CD4-positive, CD25-positive, alpha-beta regulatory T cell (primary cell): Measurements from ENCODE around the gene INSIG2. TPM values are rescaled to one million over a fixed set of nuclear protein-coding genes. Genes with fewer than 3 reads are reported as not detected.
"Not testable (repeated sequence)": the region's sequence is repeated elsewhere in the genome, so short reads cannot be mapped to it uniquely, and the experiment has no call there.

Experiments used
- ATAC-seq, 2 donors: fragments of 150-1000 bp; cut with Tn5 transposase; one replicate each; pipeline ENCODE4 v1.10.0; 2021; ENCODE audit warnings: low read depth in 2 of 2, moderate number of reproducible peaks in 2 of 2, moderate library complexity in 1 of 2
- DNase-seq, 3 donors: peaks; one replicate each; pipeline versions ENCODE4 v3.0.0 to v3.0.0-alpha.2; 2012 to 2022; ENCODE audit warnings: mixed read lengths in 1 of 3
- H3K27ac ChIP-seq: one replicate; pipeline ENCODE4 v1.7.0; 2013; ENCODE audit warnings: mild to moderate bottlenecking, low read length; ENCODE audit not compliant: insufficient read depth, poor library complexity, severe bottlenecking
- H3K27me3 ChIP-seq: one replicate; pipeline ENCODE4 v1.7.0; 2013; ENCODE audit warnings: low read length; ENCODE audit not compliant: control insufficient read depth, insufficient read depth
- H3K36me3 ChIP-seq: one replicate; pipeline ENCODE4 v1.7.0; 2013; ENCODE audit warnings: mild to moderate bottlenecking, low read length, moderate library complexity; ENCODE audit not compliant: control insufficient read depth, insufficient read depth
- H3K4me1 ChIP-seq: 2 replicates; pipeline ENCODE4 v1.7.0; 2013; ENCODE audit warnings: mild to moderate bottlenecking, low read length; ENCODE audit not compliant: insufficient read depth, control insufficient read depth, poor library complexity, severe bottlenecking
- H3K4me3 ChIP-seq: one replicate; pipeline ENCODE4 v1.7.0; 2013; ENCODE audit warnings: low read depth, mild to moderate bottlenecking, low read length, moderate library complexity
- H3K9me3 ChIP-seq, 2 experiments: 1 replicate in 1 of 2; 2 replicates in 1 of 2; pipeline ENCODE4 v1.7.0; 2013; ENCODE audit warnings: low read length in 2 of 2, mild to moderate bottlenecking in 1 of 2, moderate library complexity in 1 of 2; ENCODE audit not compliant: control insufficient read depth in 2 of 2
- H3K27ac Mint-ChIP-seq, 3 donors: one replicate each; pipeline ENCODE4 v1.8.0; 2020 to 2022; ENCODE audit warnings: mild to moderate bottlenecking in 3 of 3, mixed read lengths in 3 of 3, moderate library complexity in 2 of 3
- H3K27me3 Mint-ChIP-seq: one replicate; pipeline ENCODE4 v1.8.0; 2022; ENCODE audit warnings: mild to moderate bottlenecking, mixed read lengths
- H3K36me3 Mint-ChIP-seq: one replicate; pipeline ENCODE4 v1.8.0; 2020; ENCODE audit warnings: mixed read lengths
- H3K4me1 Mint-ChIP-seq, 4 donors: one replicate each; pipeline ENCODE4 v1.8.0; 2020 to 2022; ENCODE audit warnings: mixed read lengths in 4 of 4, mild to moderate bottlenecking in 1 of 4
- H3K4me3 Mint-ChIP-seq, 4 donors: one replicate each; pipeline ENCODE4 v1.8.0; 2020 to 2022; ENCODE audit warnings: mild to moderate bottlenecking in 4 of 4, mixed read lengths in 4 of 4, moderate library complexity in 3 of 4
- H3K9me3 Mint-ChIP-seq, 7 donors: one replicate each; pipeline ENCODE4 v1.8.0; 2020 to 2022; ENCODE audit warnings: mixed read lengths in 7 of 7, mild to moderate bottlenecking in 3 of 7, moderate library complexity in 2 of 7
- polyA plus RNA-seq, 4 donors: library from polyadenylated mRNA; unstranded; fragments of 300-500 nt; fragmentation: Illumina TruSeq; gene quantifications; one replicate each; pipeline ENCODE4 v1.2.3, GENCODE V29; 2021
- total RNA-seq: library from RNA; stranded (reverse); gene quantifications from one replicate; pipeline ENCODE4 v1.2.3, GENCODE V29; 2022

Gene INSIG2
- total and polyA plus RNA-seq, 5 donors from 2014 or later: 11.3 to 29.2 (median 28.7) TPM

DNA sequence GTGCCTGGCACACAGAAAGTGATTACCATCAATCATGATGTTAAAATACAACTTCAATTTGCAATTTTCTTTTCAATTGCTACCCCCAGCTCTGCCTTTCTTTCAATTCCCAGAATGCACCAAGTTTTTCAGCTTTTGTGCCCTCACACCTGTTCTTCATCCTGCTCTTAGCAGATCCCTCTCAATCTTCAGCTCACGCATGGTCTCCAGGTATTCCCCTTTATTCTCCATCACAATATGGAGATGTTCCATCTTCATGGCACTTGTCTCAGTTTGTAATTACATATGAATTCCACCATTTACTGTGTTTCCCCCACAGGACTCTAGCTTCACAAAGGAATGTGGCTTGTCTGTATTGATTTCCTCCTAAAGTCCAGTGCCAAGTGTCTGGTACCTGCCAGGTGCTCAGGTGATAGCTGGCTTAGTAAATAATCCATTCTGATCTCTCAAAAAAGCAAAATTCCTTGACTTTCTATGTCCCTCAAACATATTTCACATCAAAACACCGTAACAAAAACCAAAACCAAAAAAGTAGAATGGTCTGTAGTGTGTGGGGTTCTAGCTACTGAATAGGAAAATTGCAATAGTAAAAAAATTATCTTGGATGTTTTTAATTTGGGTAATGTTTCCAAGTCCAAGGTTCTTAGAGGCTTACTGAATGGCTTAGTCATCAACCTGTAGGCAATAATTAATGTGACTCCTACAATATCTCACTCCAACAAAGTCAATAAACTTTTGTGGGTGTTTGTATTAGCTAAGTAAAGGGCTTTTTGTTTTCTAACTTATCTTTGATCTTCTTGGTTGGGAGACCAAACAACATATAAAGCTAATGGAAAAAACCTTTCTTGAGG is 2.9 kb upstream of the INSIG2 start:
- H3K27ac Mint-ChIP-seq: no peak overlapping the region
- no peak for DNase-seq
- ATAC-seq: no peak
- H3K9me3 Mint-ChIP-seq: no peaks in the 10 kb centered on the region
- no peaks in the 10 kb centered on the region for H3K9me3 ChIP-seq
- H3K36me3 ChIP-seq: no peaks in the 10 kb centered on the region
- peaks cover 18% of the 10 kb centered on the region for H3K4me1 ChIP-seq
- H3K27me3 Mint-ChIP-seq: peaks cover 29% of the 10 kb centered on the region
- no peak overlapping the region for H3K27ac ChIP-seq
- H3K27me3 ChIP-seq: peaks cover 13% of the 10 kb centered on the region
- no peak overlapping the region for H3K4me3 Mint-ChIP-seq
- H3K4me1 Mint-ChIP-seq: peaks cover 0 to 11% (median 3%) of the 10 kb centered on the region in 4 donors
- no peaks in the 10 kb centered on the region for H3K36me3 Mint-ChIP-seq
- no peak overlapping the region for H3K4me3 ChIP-seq

DNA sequence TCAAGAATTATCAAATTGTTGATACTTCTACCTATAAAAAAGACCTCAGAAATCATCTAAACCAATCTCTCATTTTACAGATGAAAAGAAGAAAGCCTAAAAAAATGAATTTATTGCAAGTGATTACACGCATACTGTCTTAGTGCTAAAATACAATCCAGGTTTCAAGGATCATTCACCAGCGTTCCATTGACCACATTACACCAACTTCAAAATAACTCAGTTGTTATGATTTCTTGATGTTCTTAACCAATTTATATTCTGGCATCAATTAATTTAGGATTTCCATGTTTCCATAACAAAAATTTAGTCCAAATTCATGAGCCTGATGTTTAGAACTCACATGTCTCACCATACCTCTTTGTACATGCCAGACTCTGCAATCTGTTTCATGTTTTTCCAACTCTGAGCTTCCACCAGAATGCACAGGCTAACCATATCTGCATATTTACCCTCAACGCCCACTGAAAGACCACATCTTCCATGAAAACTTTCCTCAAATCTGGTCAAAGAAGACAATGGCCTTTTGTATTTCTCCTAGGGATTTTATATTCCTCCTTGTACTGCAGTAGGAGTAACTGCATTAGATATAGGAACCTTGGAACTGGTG is 2.1 kb upstream of the INSIG2 start:
- Histone ChIP-seq H3K36me3 (no peaks in the 10 kb centered on the region), H3K4me1 (peaks cover 22% of the 10 kb centered on the region), H3K9me3 (no peaks in the 10 kb centered on the region), H3K27ac (no peak overlapping the region), H3K27me3 (peaks cover 11% of the 10 kb centered on the region), H3K4me3 (no peak overlapping the region)
- Mint-ChIP-seq H3K27me3 (peaks cover 25% of the 10 kb centered on the region), H3K36me3 (no peaks in the 10 kb centered on the region), H3K4me3 (no peak overlapping the region), H3K4me1 (peaks cover 0 to 14% (median 4%) of the 10 kb centered on the region in 4 donors), H3K27ac (no peak overlapping the region), H3K9me3 (no peaks in the 10 kb centered on the region)
- ATAC-seq (no peak), DNase-seq (no peak)

DNA sequence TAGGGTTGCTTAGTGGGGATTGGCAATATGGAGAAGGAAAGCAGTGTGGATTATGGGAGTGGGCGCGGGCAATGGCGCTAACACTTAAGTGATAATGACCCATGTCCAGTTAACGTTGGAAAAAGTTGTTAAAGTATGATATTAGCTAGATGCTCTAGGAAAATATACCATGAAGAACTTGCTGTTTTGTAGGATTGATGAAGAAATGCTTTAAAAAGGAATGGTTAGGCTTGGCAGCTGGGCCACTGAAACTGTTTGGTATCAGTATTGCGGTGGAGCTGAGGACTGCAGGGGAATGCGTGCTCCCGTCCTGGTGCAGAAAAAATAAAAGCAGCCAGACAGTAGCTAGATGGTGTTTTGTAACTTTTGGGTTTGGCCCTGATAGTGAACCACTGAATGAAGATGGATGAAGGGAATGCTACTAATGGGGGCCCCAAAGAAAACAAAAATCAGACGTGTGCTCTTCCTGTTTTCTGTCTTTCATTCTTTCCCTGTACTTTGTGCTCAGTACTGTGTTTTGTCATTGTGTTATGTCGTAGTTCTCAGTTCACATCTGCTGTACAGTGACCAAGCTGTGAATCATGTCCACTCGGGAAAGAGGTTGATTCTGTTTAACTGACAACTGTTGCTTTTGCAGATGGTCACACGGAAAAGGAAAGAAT is 999 bp downstream of the INSIG2 start:
- no peaks in the 10 kb centered on the region for H3K27me3 Mint-ChIP-seq
- H3K27ac Mint-ChIP-seq: peak overlapping the region in 2 of 3 donors; percentile 2 to 92
- peak overlapping the region in 3 of 4 donors; percentile 90 to 94 (median 94) for H3K4me3 Mint-ChIP-seq
- DNase-seq: peak in 2 of 3 donors; percentile 19 to 49
- H3K27ac ChIP-seq: peak overlapping the region; percentile 65
- H3K9me3 Mint-ChIP-seq: no peaks in the 10 kb centered on the region
- peak overlapping the region; percentile 98 for H3K4me3 ChIP-seq
- no peaks in the 10 kb centered on the region for H3K36me3 ChIP-seq
- H3K36me3 Mint-ChIP-seq: peaks cover 5% of the 10 kb centered on the region
- H3K4me1 ChIP-seq: peaks cover 23% of the 10 kb centered on the region
- H3K9me3 ChIP-seq: no peaks in the 10 kb centered on the region
- H3K27me3 ChIP-seq: peaks cover 3% of the 10 kb centered on the region
- ATAC-seq: peak; percentile 33 to 34
- H3K4me1 Mint-ChIP-seq: peaks cover 0 to 31% (median 11%) of the 10 kb centered on the region in 4 donors

DNA sequence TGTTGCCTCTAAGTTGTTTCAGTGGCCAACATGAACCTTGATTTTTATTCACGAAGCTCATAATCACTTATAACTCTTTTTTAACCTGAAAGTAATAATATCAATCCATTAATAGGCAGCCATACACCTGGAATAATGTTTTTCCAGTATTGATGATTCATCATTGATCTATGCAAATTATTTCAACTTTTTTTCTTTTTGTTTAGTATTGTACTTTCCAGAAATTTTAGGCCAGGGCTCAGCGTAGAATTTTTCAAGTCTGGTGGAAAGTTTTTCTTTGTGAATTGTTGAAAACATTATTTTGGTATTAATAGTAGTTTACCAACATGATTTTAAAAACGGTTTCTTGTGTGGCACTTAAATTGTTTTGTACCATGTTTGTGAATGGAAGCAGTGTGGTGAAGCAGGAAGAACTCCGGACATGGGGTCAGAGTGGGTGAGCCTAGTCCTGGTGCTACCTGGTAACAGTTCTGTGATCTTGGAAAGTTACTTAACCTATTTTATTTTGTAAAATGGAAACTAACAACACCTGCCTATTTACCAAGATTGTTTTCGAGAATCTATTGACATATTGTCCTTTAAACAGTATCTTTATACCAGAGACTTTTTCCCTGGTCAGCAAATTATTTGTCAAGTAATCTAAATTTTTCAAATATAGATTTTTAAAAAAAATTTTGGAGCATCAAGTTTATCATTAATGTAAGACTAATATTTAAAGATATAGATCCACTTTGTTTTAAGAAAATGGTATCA is 2.3 kb downstream of the INSIG2 start:
- H3K27ac ChIP-seq: no peak overlapping the region
- no peak for DNase-seq
- Mint-ChIP-seq H3K36me3 (peaks cover 5% of the 10 kb centered on the region), H3K4me1 (peaks cover 0 to 44% (median 21%) of the 10 kb centered on the region in 4 donors), H3K9me3 (no peaks in the 10 kb centered on the region), H3K27ac (peak overlapping the region in 1 of 3 donors; percentile 18), H3K27me3 (no peaks in the 10 kb centered on the region), H3K4me3 (peak overlapping the region in 3 of 4 donors; percentile 14 to 69 (median 34))
- no peaks in the 10 kb centered on the region for H3K9me3 ChIP-seq
- no peaks in the 10 kb centered on the region for H3K27me3 ChIP-seq
- H3K36me3 ChIP-seq: no peaks in the 10 kb centered on the region
- peaks cover 34% of the 10 kb centered on the region for H3K4me1 ChIP-seq
- ATAC-seq: no peak
- H3K4me3 ChIP-seq: peak overlapping the region; percentile 98

DNA sequence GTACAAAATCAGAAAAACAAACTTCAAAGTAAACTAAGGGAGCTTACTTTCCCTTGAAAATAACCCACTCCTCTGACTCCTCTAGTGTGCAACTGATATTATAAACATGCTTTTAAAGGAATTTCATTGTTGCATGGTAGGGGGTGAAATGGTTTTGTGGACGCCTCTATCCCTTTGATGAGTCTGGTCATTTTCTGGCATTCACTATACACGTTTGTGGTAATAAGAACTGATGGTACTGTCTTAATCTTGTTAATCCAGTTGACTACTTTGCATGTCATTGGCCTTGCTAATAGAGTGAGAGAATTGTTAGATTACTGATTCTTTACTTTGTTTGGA is 2.8 kb downstream of the INSIG2 start:
- H3K4me1 Mint-ChIP-seq: peaks cover 0 to 47% (median 23%) of the 10 kb centered on the region in 4 donors
- H3K27ac ChIP-seq: no peak overlapping the region
- H3K9me3 Mint-ChIP-seq: no peaks in the 10 kb centered on the region
- H3K4me3 Mint-ChIP-seq: no peak overlapping the region
- peaks cover 34% of the 10 kb centered on the region for H3K4me1 ChIP-seq
- peaks cover 1% of the 10 kb centered on the region for H3K36me3 ChIP-seq
- no peak for ATAC-seq
- H3K27me3 Mint-ChIP-seq: no peaks in the 10 kb centered on the region
- no peak for DNase-seq
- H3K4me3 ChIP-seq: no peak overlapping the region
- no peaks in the 10 kb centered on the region for H3K27me3 ChIP-seq
- no peaks in the 10 kb centered on the region for H3K9me3 ChIP-seq
- peaks cover 5% of the 10 kb centered on the region for H3K36me3 Mint-ChIP-seq
- H3K27ac Mint-ChIP-seq: no peak overlapping the region

DNA sequence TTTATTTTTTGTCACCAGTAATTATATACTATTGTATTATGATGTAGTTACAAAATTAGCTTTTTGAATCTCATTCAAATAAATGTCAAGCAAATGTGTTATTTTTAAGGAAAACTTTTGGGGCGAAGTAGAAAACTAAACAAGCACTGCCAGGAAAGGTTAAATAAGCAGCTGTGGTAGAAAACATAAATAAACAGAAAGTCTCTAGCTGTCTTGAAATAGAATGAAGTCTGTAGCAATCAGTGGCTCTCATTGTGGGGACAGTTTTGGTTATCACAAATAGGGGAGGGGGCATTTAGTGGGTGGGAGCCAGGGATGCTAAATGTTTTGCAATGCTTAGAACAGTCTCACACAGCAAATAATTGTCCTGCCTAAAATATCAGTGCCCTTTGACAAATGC is 3.4 kb downstream of the INSIG2 start:
- no peaks in the 10 kb centered on the region for H3K27me3 ChIP-seq
- H3K9me3 ChIP-seq: no peaks in the 10 kb centered on the region
- no peak overlapping the region for H3K4me3 ChIP-seq
- H3K27ac Mint-ChIP-seq: no peak overlapping the region
- H3K9me3 Mint-ChIP-seq: no peaks in the 10 kb centered on the region
- no peak overlapping the region for H3K4me3 Mint-ChIP-seq
- no peak for DNase-seq
- no peaks in the 10 kb centered on the region for H3K27me3 Mint-ChIP-seq
- peaks cover 34% of the 10 kb centered on the region for H3K4me1 ChIP-seq
- peaks cover 6% of the 10 kb centered on the region for H3K36me3 ChIP-seq
- H3K4me1 Mint-ChIP-seq: peaks cover 0 to 47% (median 25%) of the 10 kb centered on the region in 4 donors
- no peak for ATAC-seq
- peaks cover 5% of the 10 kb centered on the region for H3K36me3 Mint-ChIP-seq
- H3K27ac ChIP-seq: no peak overlapping the region

DNA sequence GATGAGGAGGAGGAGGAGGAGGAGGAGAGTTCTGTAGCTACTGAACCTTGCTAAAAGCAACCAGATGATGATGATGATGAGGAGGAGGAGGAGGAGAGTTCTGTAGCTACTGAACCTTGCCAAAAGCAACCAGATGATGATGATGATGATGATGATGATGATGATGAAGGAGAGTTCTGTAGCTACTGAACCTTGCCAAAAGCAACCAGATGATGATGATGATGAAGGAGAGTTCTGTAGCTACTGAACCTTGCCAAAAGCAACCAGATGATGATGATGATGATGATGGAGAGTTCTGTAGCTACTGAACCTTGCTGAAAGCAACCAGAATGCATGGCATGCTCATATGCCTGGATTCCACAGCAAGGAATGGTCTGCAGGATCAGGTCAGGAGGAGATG is 5.8 kb downstream of the INSIG2 start:
- not testable (repeated sequence) for H3K27me3 ChIP-seq, H3K9me3 Mint-ChIP-seq, H3K27ac Mint-ChIP-seq, H3K9me3 ChIP-seq, ATAC-seq, DNase-seq, H3K27ac ChIP-seq, H3K27me3 Mint-ChIP-seq
- Mint-ChIP-seq H3K4me3 (peak overlapping the region in 2 of 4 donors; percentile 12 to 15), H3K4me1 (peaks cover 7 to 49% (median 30%) of the 10 kb centered on the region in 4 donors), H3K36me3 (peaks cover 16% of the 10 kb centered on the region)
- peaks cover 25% of the 10 kb centered on the region for H3K36me3 ChIP-seq
- peak overlapping the region; percentile 28 for H3K4me3 ChIP-seq
- H3K4me1 ChIP-seq: peaks cover 28% of the 10 kb centered on the region
